SK-N-SH (cell line): Measurements from ENCODE around the gene COPS4.
"Not testable (repeated sequence)": the region's sequence is repeated elsewhere in the genome, so short reads cannot be mapped to it uniquely, and the experiment has no call there.

Experiments used
- CHD2 ChIP-seq: fragments of 150-350 bp; IDR thresholded peaks from 2 replicates; pipeline ENCODE4 v1.6.1; 2018; ENCODE audit warnings: low read length; ENCODE audit not compliant: partially characterized antibody
- CTCF ChIP-seq: fragments of 200-600 bp; sonication (generic); IDR thresholded peaks from 2 replicates; pipeline ENCODE4 v1.6.1; 2017; ENCODE audit warnings: antibody characterized with exemption, mild to moderate bottlenecking, moderate library complexity
- ELF1 ChIP-seq: IDR thresholded peaks from 2 replicates; pipeline ENCODE4 v1.4.0; 2012
- EP300 ChIP-seq, 2 experiments: IDR thresholded peaks; 2 replicates each; pipeline versions ENCODE4 v1.4.0 to v1.6.1; 2012; ENCODE audit warnings: borderline replicate concordance in 1 of 2, low read depth in 1 of 2, low read length in 1 of 2
- GATA2 ChIP-seq: sonication (generic); formaldehyde crosslinking; IDR thresholded peaks from 2 replicates; pipeline ENCODE4 v1.5.0; 2020; ENCODE audit warnings: mild to moderate bottlenecking, missing genetic modification reagents
- MXI1 ChIP-seq: IDR thresholded peaks from 2 replicates; pipeline ENCODE4 v1.6.1; 2012; ENCODE audit warnings: mild to moderate bottlenecking, low read depth, low read length, improper control_type of control experiment
- POLR2AphosphoS5 ChIP-seq: IDR thresholded peaks from 2 replicates; pipeline ENCODE4 v1.6.1; 2012; ENCODE audit warnings: low read depth, low read length
- RAD21 ChIP-seq: IDR thresholded peaks from 2 replicates; pipeline ENCODE4 v1.6.1; 2012; ENCODE audit warnings: mild to moderate bottlenecking, low read length
- RCOR1 ChIP-seq: fragments of 150-350 bp; IDR thresholded peaks from 2 replicates; pipeline ENCODE4 v1.6.1; 2017; ENCODE audit warnings: antibody characterized with exemption, low read length
- REST ChIP-seq: IDR thresholded peaks from 2 replicates; pipeline ENCODE4 v1.6.1; 2012; ENCODE audit warnings: mild to moderate bottlenecking, low read depth, low read length, moderate library complexity
- ZBTB33 ChIP-seq: IDR thresholded peaks from 2 replicates; pipeline ENCODE4 v1.4.0; 2012; ENCODE audit warnings: low read depth, borderline replicate concordance

GRCh38 chr4:83043157-83043556 lies 8.2 kb downstream of the COPS4 start:
- not testable (repeated sequence) for TF ChIP-seq EP300 (IDR thresholded peaks at IDR 0.05; ENCODE audit: borderline replicate concordance in 1 of 2, low read depth in 1 of 2, low read length in 1 of 2); RAD21; CTCF; CHD2; ELF1; RCOR1; ZBTB33; POLR2AphosphoS5; GATA2 (CRISPR knock-in tag); MXI1; REST
